HepG2 (cell line): Measurements from ENCODE around the gene CREB3. TPM values are rescaled to one million over a fixed set of nuclear protein-coding genes. Genes with fewer than 3 reads are reported as not detected.

Source experiments
- CBFB ChIP-seq: sonication (generic); formaldehyde crosslinking; IDR thresholded peaks from 2 replicates; pipeline ENCODE4 v1.4.0; 2020; ENCODE audit warnings: missing genetic modification reagents
- CC2D1A ChIP-seq: sonication (generic); formaldehyde crosslinking; IDR thresholded peaks from 2 replicates; pipeline ENCODE4 v1.8.1; 2023; ENCODE audit warnings: mild to moderate bottlenecking, missing genetic modification reagents
- EED ChIP-seq: sonication (generic); formaldehyde crosslinking; IDR thresholded peaks from 2 replicates; pipeline ENCODE4 v1.5.0; 2020; ENCODE audit warnings: mild to moderate bottlenecking, missing genetic modification reagents
- ERF ChIP-seq: IDR thresholded peaks from 2 replicates; pipeline ENCODE4 v1.6.1; 2018; ENCODE audit warnings: missing biosample characterization, missing genetic modification reagents
- ETV6 ChIP-seq: sonication (generic); formaldehyde crosslinking; conservative IDR thresholded peaks from 2 replicates; pipeline ENCODE4 v1.4.0; 2020; ENCODE audit warnings: missing genetic modification reagents
- GATAD2A ChIP-seq: IDR thresholded peaks from 2 replicates; pipeline ENCODE4 v1.6.1; 2016
- JDP2 ChIP-seq: sonication (generic); formaldehyde crosslinking; IDR thresholded peaks from 2 replicates; pipeline ENCODE4 v1.8.1; 2022; ENCODE audit warnings: missing genetic modification reagents, borderline replicate concordance
- KAT8 ChIP-seq: IDR thresholded peaks from 2 replicates; pipeline ENCODE4 v1.6.1; 2016; ENCODE audit warnings: missing genetic modification reagents, missing compliant biosample characterization
- MTF2 ChIP-seq: sonication (generic); formaldehyde crosslinking; IDR thresholded peaks from 2 replicates; pipeline ENCODE4 v1.5.0; 2020; ENCODE audit warnings: missing genetic modification reagents, borderline replicate concordance
- MXI1 ChIP-seq: IDR thresholded peaks from 3 replicates; pipeline ENCODE4 v1.6.1; 2012; ENCODE audit warnings: low read depth, low read length, inconsistent platforms, borderline replicate concordance
- NFIB ChIP-seq: sonication (generic); formaldehyde crosslinking; IDR thresholded peaks from 2 replicates; pipeline ENCODE4 v1.9.0; 2021; ENCODE audit warnings: missing genetic modification reagents, mild to moderate bottlenecking, borderline replicate concordance
- REXO4 ChIP-seq: sonication (generic); formaldehyde crosslinking; IDR thresholded peaks from 2 replicates; pipeline ENCODE4 v1.8.0; 2022; ENCODE audit warnings: missing genetic modification reagents, mild to moderate bottlenecking, borderline replicate concordance
- SNAPC2 ChIP-seq: sonication (generic); formaldehyde crosslinking; IDR thresholded peaks from 2 replicates; pipeline ENCODE4 v1.8.1; 2022; ENCODE audit warnings: mild to moderate bottlenecking, missing genetic modification reagents
- TAF1 ChIP-seq: sonication (generic); formaldehyde crosslinking; IDR thresholded peaks from 2 replicates; pipeline ENCODE4 v1.4.0; 2020; ENCODE audit warnings: missing genetic modification reagents
- THYN1 ChIP-seq: sonication (generic); formaldehyde crosslinking; IDR thresholded peaks from 2 replicates; pipeline ENCODE4 v1.8.1; 2023; ENCODE audit warnings: low read depth, mild to moderate bottlenecking, moderate library complexity, missing genetic modification reagents, borderline replicate concordance
- ZBTB25 ChIP-seq: IDR thresholded peaks from 2 replicates; pipeline ENCODE4 v1.6.1; 2018; ENCODE audit warnings: missing genetic modification reagents
- ZBTB37 ChIP-seq: sonication (generic); formaldehyde crosslinking; IDR thresholded peaks from 2 replicates; pipeline ENCODE4 v1.4.0; 2020; ENCODE audit warnings: mild to moderate bottlenecking, missing genetic modification reagents
- ZFP36L1 ChIP-seq: sonication (generic); formaldehyde crosslinking; IDR thresholded peaks from 2 replicates; pipeline ENCODE4 v1.8.0; 2022; ENCODE audit warnings: mild to moderate bottlenecking, missing genetic modification reagents, moderate library complexity
- ZNF331 ChIP-seq: sonication (generic); formaldehyde crosslinking; IDR thresholded peaks from 2 replicates; pipeline ENCODE4 v1.4.0; 2020; ENCODE audit warnings: missing genetic modification reagents
- ZNF562 ChIP-seq: sonication (generic); formaldehyde crosslinking; IDR thresholded peaks from 2 replicates; pipeline ENCODE4 v1.8.0; 2022; ENCODE audit warnings: missing genetic modification reagents, borderline replicate concordance
- ZNF670 ChIP-seq: sonication (generic); formaldehyde crosslinking; IDR thresholded peaks from 2 replicates; pipeline ENCODE4 v1.8.0; 2022; ENCODE audit warnings: mild to moderate bottlenecking, missing genetic modification reagents, borderline replicate concordance
- ZNF800 ChIP-seq: sonication (generic); formaldehyde crosslinking; IDR thresholded peaks from 2 replicates; pipeline ENCODE4 v1.4.0; 2020; ENCODE audit warnings: missing genetic modification reagents
- polyA plus RNA-seq, 8 experiments: library from polyadenylated mRNA; depleted of rRNA in 3 of 8; stranded (reverse) in 7 of 8; unstranded in 1 of 8; fragments of >200 nt; fragmentation: Illumina TruSeq in 4 of 8; extraction: Trizol in 4 of 8; gene quantifications; 2 replicates each; pipeline versions ENCODE4 v1.2.1 to v1.2.3, GENCODE V29; 2011 to 2016; ENCODE audit warnings: low read depth in 4 of 8, missing spikeins in 1 of 8, mixed read lengths in 1 of 8; ENCODE audit not compliant: insufficient read depth in 1 of 8
- total RNA-seq, 5 experiments: library from RNA; depleted of rRNA; stranded (reverse); fragments of >200 nt; fragmentation: Illumina TruSeq; extraction: Trizol; gene quantifications; 2 replicates each; pipeline ENCODE4 v1.2.3, GENCODE V29; 2016; ENCODE audit warnings: low read depth in 1 of 5
- TF ChIP-seq, protein P1 (sequence below): sonication (generic); formaldehyde crosslinking; IDR thresholded peaks from 2 replicates; pipeline ENCODE4 v1.4.0; 2020; ENCODE audit warnings: missing genetic modification reagents

The CREB3 gene
- total and polyA plus RNA-seq, 2 of the 13 experiments (the other 11 are each of a cell fraction or from before 2014, with no cell fraction given) = 11.1 to 34.2 TPM

- TF ChIP-seq EED (CRISPR knock-in tag) (0 out of 2 replicates have a peak, but pooled peaks have one; percentile 41), SNAPC2 (CRISPR knock-in tag) (no peak), JDP2 (no peak; the same call in 1 of the 2 replicates), NFIB (no peak), TAF1 (CRISPR knock-in tag) (peak; percentile 50; the same call in 1 of the 2 replicates), ETV6 (CRISPR knock-in tag) (no peak), CBFB (CRISPR knock-in tag) (no peak; the same call in 1 of the 2 replicates), ZBTB25 (peak; percentile 99), MXI1 (peak; percentile 58; the same call in 1 of the 3 replicates), KAT8 (CRISPR knock-in tag) (peak; percentile 78), ZNF562 (no peak), CC2D1A (no peak), REXO4 (CRISPR knock-in tag) (no peak), ERF (CRISPR knock-in tag) (peak; percentile 55; the same call in 1 of the 2 replicates), ZBTB37 (CRISPR knock-in tag) (no peak), GATAD2A (0 out of 2 replicates have a peak, but pooled peaks have one; percentile 5), THYN1 (no peak), ZNF800 (no peak), MTF2 (CRISPR knock-in tag) (no peak), ZNF331 (CRISPR knock-in tag) (no peak), ZNF670 (CRISPR knock-in tag) (no peak), ZFP36L1 (CRISPR knock-in tag) (no peak)
- TF ChIP-seq, protein P1, sequence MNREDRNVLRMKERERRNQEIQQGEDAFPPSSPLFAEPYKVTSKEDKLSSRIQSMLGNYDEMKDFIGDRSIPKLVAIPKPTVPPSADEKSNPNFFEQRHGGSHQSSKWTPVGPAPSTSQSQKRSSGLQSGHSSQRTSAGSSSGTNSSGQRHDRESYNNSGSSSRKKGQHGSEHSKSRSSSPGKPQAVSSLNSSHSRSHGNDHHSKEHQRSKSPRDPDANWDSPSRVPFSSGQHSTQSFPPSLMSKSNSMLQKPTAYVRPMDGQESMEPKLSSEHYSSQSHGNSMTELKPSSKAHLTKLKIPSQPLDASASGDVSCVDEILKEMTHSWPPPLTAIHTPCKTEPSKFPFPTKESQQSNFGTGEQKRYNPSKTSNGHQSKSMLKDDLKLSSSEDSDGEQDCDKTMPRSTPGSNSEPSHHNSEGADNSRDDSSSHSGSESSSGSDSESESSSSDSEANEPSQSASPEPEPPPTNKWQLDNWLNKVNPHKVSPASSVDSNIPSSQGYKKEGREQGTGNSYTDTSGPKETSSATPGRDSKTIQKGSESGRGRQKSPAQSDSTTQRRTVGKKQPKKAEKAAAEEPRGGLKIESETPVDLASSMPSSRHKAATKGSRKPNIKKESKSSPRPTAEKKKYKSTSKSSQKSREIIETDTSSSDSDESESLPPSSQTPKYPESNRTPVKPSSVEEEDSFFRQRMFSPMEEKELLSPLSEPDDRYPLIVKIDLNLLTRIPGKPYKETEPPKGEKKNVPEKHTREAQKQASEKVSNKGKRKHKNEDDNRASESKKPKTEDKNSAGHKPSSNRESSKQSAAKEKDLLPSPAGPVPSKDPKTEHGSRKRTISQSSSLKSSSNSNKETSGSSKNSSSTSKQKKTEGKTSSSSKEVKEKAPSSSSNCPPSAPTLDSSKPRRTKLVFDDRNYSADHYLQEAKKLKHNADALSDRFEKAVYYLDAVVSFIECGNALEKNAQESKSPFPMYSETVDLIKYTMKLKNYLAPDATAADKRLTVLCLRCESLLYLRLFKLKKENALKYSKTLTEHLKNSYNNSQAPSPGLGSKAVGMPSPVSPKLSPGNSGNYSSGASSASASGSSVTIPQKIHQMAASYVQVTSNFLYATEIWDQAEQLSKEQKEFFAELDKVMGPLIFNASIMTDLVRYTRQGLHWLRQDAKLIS = no peak
Observed at GRCh38 chr9:35748858-35749514, 16.5 kb downstream of the CREB3 start, which contains the start of the genes GBA2 and RGP1 (continued).
